AG10803 (cell line): ENCODE results near the gene TAS2R16.
"Not testable (repeated sequence)": the region's sequence is repeated elsewhere in the genome, so short reads cannot be mapped to it uniquely, and the experiment has no call there.

Experiments
- DNase-seq: peaks from one replicate; pipeline ENCODE4 v3.0.0; 2010; ENCODE audit warnings: low read depth
- H3K4me3 ChIP-seq: 2 replicates; pipeline ENCODE4 v1.5.1; 2011; ENCODE audit warnings: mild to moderate bottlenecking, low read length, control low read depth
- TF ChIP-seq, protein P1 (sequence below): conservative IDR thresholded peaks from 2 replicates; pipeline ENCODE4 v1.5.1; 2011; ENCODE audit warnings: mild to moderate bottlenecking, low read length, control low read depth, inconsistent platforms

The TAS2R16 gene

DNA sequence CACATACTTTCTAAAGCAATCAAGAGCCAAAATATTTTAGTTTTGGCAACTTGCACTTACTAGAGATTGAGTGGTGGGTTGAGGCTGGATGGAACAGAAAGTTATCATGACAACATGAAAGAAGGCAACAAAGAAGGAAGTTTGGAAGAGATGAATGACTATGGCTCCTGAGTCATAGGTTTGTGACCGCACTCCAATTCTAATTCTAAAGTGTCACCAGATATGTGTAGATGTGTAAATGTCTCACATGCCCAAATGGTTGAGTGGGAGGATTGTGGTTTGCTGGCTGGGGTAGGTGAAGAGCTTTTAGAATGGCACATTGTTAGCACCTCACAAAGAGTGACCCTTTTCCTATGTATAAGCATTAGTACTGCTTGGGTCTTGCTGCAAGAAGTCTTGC is 20.2 kb downstream of the TAS2R16 start:
- H3K4me3 ChIP-seq = no peak overlapping the region
- DNase-seq = no peak
- TF ChIP-seq, protein P1, sequence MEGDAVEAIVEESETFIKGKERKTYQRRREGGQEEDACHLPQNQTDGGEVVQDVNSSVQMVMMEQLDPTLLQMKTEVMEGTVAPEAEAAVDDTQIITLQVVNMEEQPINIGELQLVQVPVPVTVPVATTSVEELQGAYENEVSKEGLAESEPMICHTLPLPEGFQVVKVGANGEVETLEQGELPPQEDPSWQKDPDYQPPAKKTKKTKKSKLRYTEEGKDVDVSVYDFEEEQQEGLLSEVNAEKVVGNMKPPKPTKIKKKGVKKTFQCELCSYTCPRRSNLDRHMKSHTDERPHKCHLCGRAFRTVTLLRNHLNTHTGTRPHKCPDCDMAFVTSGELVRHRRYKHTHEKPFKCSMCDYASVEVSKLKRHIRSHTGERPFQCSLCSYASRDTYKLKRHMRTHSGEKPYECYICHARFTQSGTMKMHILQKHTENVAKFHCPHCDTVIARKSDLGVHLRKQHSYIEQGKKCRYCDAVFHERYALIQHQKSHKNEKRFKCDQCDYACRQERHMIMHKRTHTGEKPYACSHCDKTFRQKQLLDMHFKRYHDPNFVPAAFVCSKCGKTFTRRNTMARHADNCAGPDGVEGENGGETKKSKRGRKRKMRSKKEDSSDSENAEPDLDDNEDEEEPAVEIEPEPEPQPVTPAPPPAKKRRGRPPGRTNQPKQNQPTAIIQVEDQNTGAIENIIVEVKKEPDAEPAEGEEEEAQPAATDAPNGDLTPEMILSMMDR = no peak

DNA sequence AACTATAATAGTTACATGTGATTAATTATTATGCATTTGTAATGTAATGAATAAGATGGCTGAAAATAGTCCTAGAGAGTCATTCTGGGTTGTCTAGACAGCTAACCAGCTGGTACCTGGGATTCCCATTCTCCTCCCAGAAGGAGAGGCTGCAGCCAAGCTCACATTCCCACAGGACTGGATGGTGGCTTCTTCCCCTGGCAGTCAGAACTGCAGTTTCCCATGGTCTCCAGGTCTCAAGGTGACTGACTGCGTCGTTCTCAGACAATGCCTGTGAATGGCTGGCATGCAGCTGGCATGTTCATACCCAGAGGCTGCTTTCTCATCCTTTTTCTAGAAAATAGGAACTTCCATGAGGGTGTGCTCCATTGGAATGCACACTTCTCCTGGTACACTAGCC is 21.3 kb downstream of the TAS2R16 start:
- no peak overlapping the region for H3K4me3 ChIP-seq
- no peak for DNase-seq

DNA sequence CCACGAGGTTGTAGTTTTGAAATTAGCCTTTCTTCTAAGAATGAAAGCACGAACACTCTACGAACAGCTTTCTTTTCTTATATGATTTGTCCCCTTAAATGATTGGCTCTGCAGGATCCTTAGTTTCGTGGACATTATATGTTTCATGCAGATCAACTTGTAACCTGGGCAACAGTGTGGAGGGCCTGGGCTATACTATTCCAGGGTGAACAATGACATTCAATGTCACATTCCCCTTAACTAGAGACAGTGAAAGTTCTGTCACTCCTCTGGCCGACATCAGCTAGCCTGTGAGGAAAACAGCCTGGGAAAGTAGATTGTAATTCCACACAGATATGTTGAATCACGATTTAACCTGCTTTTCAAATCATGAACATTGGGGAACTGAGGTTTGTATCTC is 23.4 kb downstream of the TAS2R16 start:
- H3K4me3 ChIP-seq = no peak overlapping the region
- TF ChIP-seq, protein P1 = no peak
- DNase-seq = no peak

More for the DNA sequence above, 21.3 kb downstream of the TAS2R16 start:
- TF ChIP-seq, protein P1 = no peak

DNA sequence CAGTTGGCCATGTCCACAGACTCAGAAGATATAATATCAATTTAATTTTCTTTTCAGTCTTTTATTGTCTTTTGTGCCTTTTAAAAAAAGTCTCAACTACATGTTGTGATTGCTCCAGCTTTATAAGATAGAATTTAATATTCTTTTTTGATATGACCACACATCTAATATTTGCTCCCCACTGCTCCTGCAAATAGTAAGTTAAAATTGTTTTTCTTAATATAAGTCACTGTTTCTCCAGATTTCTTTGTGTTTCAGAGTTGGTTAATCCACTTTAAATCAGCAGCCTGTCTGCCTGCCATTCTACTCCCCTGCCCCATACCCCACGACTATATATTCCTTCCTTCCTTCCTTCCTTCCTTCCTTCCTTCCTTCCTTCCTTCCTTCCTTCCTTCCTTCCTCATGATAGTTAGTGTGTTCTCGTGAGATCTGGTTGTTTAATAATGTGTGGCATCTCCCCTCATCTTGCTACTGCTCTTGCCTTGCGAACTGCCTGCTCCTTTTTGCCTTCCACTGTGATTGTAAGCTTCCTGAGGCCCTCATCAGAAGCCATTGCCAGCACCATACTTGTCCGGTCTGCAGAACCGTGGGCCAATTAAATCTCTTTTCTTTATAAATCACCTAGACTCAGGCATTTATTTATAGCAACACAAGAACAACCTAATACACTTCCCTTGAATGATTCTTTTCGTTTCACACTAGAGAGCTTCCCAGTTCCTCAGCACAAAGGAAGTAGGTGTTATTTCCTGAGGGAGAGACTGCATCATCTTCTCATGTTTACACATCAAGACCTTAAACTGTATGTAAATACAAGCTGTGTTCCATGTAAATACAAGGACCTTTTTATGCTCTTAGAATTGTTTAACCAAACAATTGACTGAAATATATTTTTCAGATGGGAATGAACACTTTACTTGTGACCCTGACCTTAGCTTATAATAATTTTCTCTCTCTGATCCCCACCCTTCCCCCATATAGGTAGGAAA is 24.5 kb downstream of the TAS2R16 start:
- TF ChIP-seq, protein P1 = no peak
- H3K4me3 ChIP-seq = no peak overlapping the region
- no peak for DNase-seq

DNA sequence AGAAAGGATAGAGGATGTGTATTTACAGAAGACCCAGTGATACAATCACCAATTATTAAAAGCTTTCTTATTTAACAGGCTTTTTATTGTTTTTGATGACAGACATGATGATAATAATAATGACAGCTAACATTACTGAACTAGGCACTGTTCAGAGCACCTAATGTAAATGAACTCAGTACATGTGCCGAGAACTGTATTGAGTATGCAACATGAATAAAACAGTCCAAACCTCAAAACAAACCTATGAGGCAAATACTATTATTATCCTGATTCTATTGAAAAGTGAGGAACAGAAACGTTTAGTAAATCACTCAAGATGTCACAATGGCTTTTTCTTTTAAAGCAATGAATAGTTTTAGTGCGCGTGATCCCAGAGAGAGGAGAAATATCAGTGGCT is 27.1 kb downstream of the TAS2R16 start:
- TF ChIP-seq, protein P1 = no peak
- no peak for DNase-seq
- H3K4me3 ChIP-seq = no peak overlapping the region

DNA sequence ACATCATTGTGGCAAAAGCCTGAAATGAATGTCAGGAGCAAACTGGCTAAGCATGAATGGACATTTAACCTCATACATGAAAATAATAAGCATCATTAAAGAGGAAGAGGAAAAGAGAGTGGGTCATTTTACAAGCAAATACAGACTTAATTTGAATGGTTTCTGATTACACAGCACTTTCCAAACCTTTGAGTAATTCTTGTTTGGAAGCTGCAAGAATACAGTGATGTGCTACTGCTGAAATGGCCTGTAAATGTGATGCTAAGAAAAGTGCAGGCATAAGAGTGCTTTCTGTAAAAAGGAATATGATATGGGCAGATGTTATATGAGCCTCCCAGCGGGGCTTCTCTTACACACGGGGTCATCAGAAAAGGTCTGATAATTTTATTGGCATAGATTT is 30.2 kb downstream of the TAS2R16 start:
- TF ChIP-seq, protein P1 = no peak
- H3K4me3 ChIP-seq = no peak overlapping the region
- no peak for DNase-seq

DNA sequence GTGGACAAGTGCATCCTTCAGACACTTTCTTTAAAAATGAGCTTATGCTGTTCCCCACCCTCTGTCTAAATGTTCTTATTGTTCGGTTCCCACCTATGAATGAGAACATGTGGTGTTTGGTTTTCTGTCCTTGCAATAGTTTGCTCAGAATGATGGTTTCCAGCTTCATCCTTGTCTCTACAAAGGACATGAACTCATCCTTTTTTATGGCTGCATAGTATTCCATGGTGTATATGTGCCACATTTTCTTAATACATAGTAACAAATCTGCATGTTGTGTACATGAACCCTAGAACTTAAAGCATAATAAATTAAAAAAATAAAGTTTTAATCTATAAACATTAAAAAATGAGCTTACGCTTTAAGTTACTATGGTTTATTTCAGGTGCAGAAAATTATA is 41.8 kb downstream of the TAS2R16 start:
- not testable (repeated sequence) for DNase-seq, H3K4me3 ChIP-seq
